Fibroblast of lung (primary cell): Measurements from ENCODE around the gene SIK3. TPM values are rescaled to one million over a fixed set of nuclear protein-coding genes. Genes with fewer than 3 reads are reported as not detected.

Experiments
- DNase-seq, 2 donors: peaks; one replicate each; pipeline versions ENCODE4 v3.0.0 to v3.0.0-alpha.2; 2010; ENCODE audit warnings: low read depth in 2 of 2
- H2AFZ ChIP-seq: 2 replicates; pipeline ENCODE4 v1.5.1; 2012; ENCODE audit warnings: low read length, control low read depth, inconsistent platforms
- H3K27ac ChIP-seq: 2 replicates; pipeline ENCODE4 v1.5.1; 2011; ENCODE audit warnings: low read length, control low read depth; ENCODE audit not compliant: insufficient read depth
- H3K27me3 ChIP-seq: 2 replicates; pipeline ENCODE4 v1.5.1; 2011; ENCODE audit warnings: mild to moderate bottlenecking, low read length; ENCODE audit not compliant: control insufficient read depth, insufficient read depth
- H3K36me3 ChIP-seq: 2 replicates; pipeline ENCODE4 v1.5.1; 2011; ENCODE audit warnings: low read length; ENCODE audit not compliant: control insufficient read depth, insufficient read depth
- H3K4me1 ChIP-seq: 2 replicates; pipeline ENCODE4 v1.5.1; 2011; ENCODE audit warnings: low read length; ENCODE audit not compliant: control insufficient read depth, insufficient read depth; ENCODE audit errors: extremely low read depth
- H3K4me2 ChIP-seq: 2 replicates; pipeline ENCODE4 v1.5.1; 2011; ENCODE audit warnings: low read length, control low read depth; ENCODE audit not compliant: insufficient read depth; ENCODE audit errors: extremely low read depth
- H3K4me3 ChIP-seq, 4 experiments: fragments of 200-600 bp in 1 of 4; sonication (generic) in 1 of 4; replicated peaks in 1 of 4; 2 replicates each; pipeline ENCODE4 v1.5.1; 2011 to 2016; ENCODE audit warnings: low read length in 4 of 4, low read depth in 3 of 4, mild to moderate bottlenecking in 3 of 4, control low read depth in 2 of 4, inconsistent platforms in 1 of 4, mixed read lengths in 1 of 4; ENCODE audit not compliant: insufficient read depth in 1 of 4; ENCODE audit errors: control extremely low read depth in 1 of 4
- H3K79me2 ChIP-seq: 2 replicates; pipeline ENCODE4 v1.5.1; 2012; ENCODE audit warnings: mild to moderate bottlenecking, low read length, inconsistent platforms; ENCODE audit not compliant: control insufficient read depth, insufficient read depth
- H3K9ac ChIP-seq: 2 replicates; pipeline ENCODE4 v1.5.1; 2011; ENCODE audit warnings: mild to moderate bottlenecking, low read length, control low read depth; ENCODE audit not compliant: insufficient read depth
- H3K9me3 ChIP-seq: 2 replicates; pipeline ENCODE4 v1.5.1; 2012; ENCODE audit warnings: low read depth, low read length; ENCODE audit not compliant: control insufficient read depth, insufficient read depth
- H4K20me1 ChIP-seq: 2 replicates; pipeline ENCODE4 v1.5.1; 2011; ENCODE audit warnings: low read length; ENCODE audit not compliant: control insufficient read depth, insufficient read depth; ENCODE audit errors: extremely low read depth
- EZH2 ChIP-seq: IDR thresholded peaks from 2 replicates; pipeline ENCODE4 v1.5.1; 2012; ENCODE audit warnings: low read length, control low read depth, mild to moderate bottlenecking; ENCODE audit errors: missing control alignments
- polyA plus RNA-seq, 2 donors: library from polyadenylated mRNA; depleted of rRNA in 1 of 2; stranded (reverse) in 1 of 2; unstranded in 1 of 2; fragments of >200 nt; gene quantifications; 2 replicates each; pipeline ENCODE4 v1.2.1, GENCODE V29; 2011 to 2012; ENCODE audit warnings: missing spikeins in 1 of 2
- total RNA-seq: library from RNA; depleted of rRNA; stranded (reverse); fragments of >200 nt; gene quantifications from 2 replicates; pipeline ENCODE4 v1.2.1, GENCODE V29; 2014
- TF ChIP-seq, protein P1 (sequence below), 2 donors: IDR thresholded peaks in 1 of 2; conservative IDR thresholded peaks in 1 of 2; 1 replicate in 1 of 2; 2 replicates in 1 of 2; pipeline ENCODE4 v1.5.1; 2011 to 2012; ENCODE audit warnings: low read length in 2 of 2, control low read depth in 1 of 2, inconsistent platforms in 1 of 2, low read depth in 1 of 2, mild to moderate bottlenecking in 1 of 2

The SIK3 gene
- total and polyA plus RNA-seq, 2 donors (not counting 1 experiment from before 2014, with no cell fraction given), result 7.1 to 22.8 TPM

DNA sequence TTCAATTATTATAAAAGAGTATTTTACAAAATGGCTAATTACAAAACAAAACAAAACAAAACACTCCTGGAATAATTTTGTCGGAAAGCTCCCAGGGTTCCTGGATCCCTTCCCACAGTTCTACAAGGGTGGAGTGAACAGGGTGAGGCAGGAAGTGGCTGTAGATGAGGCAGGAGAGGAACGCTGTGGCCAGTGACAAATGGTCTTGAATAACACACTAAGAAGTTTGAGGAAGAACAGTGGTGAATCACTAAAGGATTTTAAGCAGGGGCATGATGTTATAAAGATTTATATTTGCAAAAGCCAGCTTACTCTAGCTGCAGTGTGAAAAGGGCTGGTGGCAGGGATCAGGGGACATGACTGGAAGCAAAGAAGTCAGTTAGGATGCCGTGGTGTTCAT, 227.0 kb downstream of the SIK3 start:
- H3K9ac ChIP-seq, result no peak overlapping the region
- H3K79me2 ChIP-seq, result no peaks in the 10 kb centered on the region
- no peaks in the 10 kb centered on the region for H4K20me1 ChIP-seq
- no peak overlapping the region for H3K4me3 ChIP-seq
- H2AFZ ChIP-seq, result no peak overlapping the region
- peaks cover 11% of the 10 kb centered on the region for H3K36me3 ChIP-seq
- DNase-seq, result peak; percentile 78 to 95
- TF ChIP-seq, protein P1, sequence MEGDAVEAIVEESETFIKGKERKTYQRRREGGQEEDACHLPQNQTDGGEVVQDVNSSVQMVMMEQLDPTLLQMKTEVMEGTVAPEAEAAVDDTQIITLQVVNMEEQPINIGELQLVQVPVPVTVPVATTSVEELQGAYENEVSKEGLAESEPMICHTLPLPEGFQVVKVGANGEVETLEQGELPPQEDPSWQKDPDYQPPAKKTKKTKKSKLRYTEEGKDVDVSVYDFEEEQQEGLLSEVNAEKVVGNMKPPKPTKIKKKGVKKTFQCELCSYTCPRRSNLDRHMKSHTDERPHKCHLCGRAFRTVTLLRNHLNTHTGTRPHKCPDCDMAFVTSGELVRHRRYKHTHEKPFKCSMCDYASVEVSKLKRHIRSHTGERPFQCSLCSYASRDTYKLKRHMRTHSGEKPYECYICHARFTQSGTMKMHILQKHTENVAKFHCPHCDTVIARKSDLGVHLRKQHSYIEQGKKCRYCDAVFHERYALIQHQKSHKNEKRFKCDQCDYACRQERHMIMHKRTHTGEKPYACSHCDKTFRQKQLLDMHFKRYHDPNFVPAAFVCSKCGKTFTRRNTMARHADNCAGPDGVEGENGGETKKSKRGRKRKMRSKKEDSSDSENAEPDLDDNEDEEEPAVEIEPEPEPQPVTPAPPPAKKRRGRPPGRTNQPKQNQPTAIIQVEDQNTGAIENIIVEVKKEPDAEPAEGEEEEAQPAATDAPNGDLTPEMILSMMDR (conservative IDR thresholded peaks at IDR 0.05 in 1 of 2, IDR thresholded peaks at IDR 0.05 in 1 of 2; ENCODE audit: low read depth in 1 of 2, low read length in 2 of 2), result no peak
- no peak for TF ChIP-seq EZH2
- no peak overlapping the region for H3K4me2 ChIP-seq
- peak overlapping the region; percentile 53 for H3K27ac ChIP-seq
- no peaks in the 10 kb centered on the region for H3K27me3 ChIP-seq
- no peaks in the 10 kb centered on the region for H3K9me3 ChIP-seq
- peaks cover 5% of the 10 kb centered on the region for H3K4me1 ChIP-seq

GRCh38 chr11:116870054-116870453, 228.2 kb downstream of the SIK3 start:
- no peak for TF ChIP-seq EZH2
- TF ChIP-seq, protein P1 (conservative IDR thresholded peaks at IDR 0.05 in 1 of 2, IDR thresholded peaks at IDR 0.05 in 1 of 2; ENCODE audit: low read depth in 1 of 2, low read length in 2 of 2), result no peak
- H3K4me2 ChIP-seq, result no peak overlapping the region
- peaks cover 5% of the 10 kb centered on the region for H3K4me1 ChIP-seq
- H3K4me3 ChIP-seq, result no peak overlapping the region
- no peak for DNase-seq
- H3K79me2 ChIP-seq, result no peaks in the 10 kb centered on the region
- H4K20me1 ChIP-seq, result no peaks in the 10 kb centered on the region
- H3K36me3 ChIP-seq, result peaks cover 10% of the 10 kb centered on the region
- no peaks in the 10 kb centered on the region for H3K27me3 ChIP-seq
- no peaks in the 10 kb centered on the region for H3K9me3 ChIP-seq
- no peak overlapping the region for H3K9ac ChIP-seq
- no peak overlapping the region for H3K27ac ChIP-seq
- H2AFZ ChIP-seq, result no peak overlapping the region

GRCh38 chr11:116869610-116870009, 228.6 kb downstream of the SIK3 start:
- H3K79me2 ChIP-seq, result no peaks in the 10 kb centered on the region
- no peak for DNase-seq
- TF ChIP-seq, protein P1 (conservative IDR thresholded peaks at IDR 0.05 in 1 of 2, IDR thresholded peaks at IDR 0.05 in 1 of 2; ENCODE audit: low read depth in 1 of 2, low read length in 2 of 2), result no peak
- TF ChIP-seq EZH2, result no peak
- peaks cover 5% of the 10 kb centered on the region for H3K4me1 ChIP-seq
- H3K4me2 ChIP-seq, result no peak overlapping the region
- peaks cover 9% of the 10 kb centered on the region for H3K36me3 ChIP-seq
- no peaks in the 10 kb centered on the region for H3K27me3 ChIP-seq
- H3K27ac ChIP-seq, result no peak overlapping the region
- H3K9me3 ChIP-seq, result no peaks in the 10 kb centered on the region
- H4K20me1 ChIP-seq, result no peaks in the 10 kb centered on the region
- no peak overlapping the region for H3K9ac ChIP-seq
- H3K4me3 ChIP-seq, result no peak overlapping the region
- H2AFZ ChIP-seq, result no peak overlapping the region
